ENCODE results near the gene IL18BP.

Gene IL18BP

GRCh38 chr11:71997594-71997993 is 1.1 kb upstream of the IL18BP start:
- no peak for DNase-seq

- no peak for DNase-seq
Measured at GRCh38 chr11:71998061-71998460, 648 bp upstream of the IL18BP start.

GRCh38 chr11:71999362-71999761 is 653 bp downstream of the IL18BP start:
- DNase-seq, result peak; percentile 65

- no peak for DNase-seq
Measured at GRCh38 chr11:71999798-72000197, 1.1 kb downstream of the IL18BP start.

GRCh38 chr11:72000202-72000867 is 1.6 kb downstream of the IL18BP start:
- DNase-seq, result no peak

- no peak for DNase-seq
Measured at GRCh38 chr11:72001285-72001684, 2.6 kb downstream of the IL18BP start.

- DNase-seq, result no peak
Measured at GRCh38 chr11:72001834-72002591, 3.3 kb downstream of the IL18BP start.

- DNase-seq, result no peak
Measured at GRCh38 chr11:72002841-72003775, 4.4 kb downstream of the IL18BP start.

GRCh38 chr11:72003776-72004171 is 5.1 kb downstream of the IL18BP start:
- no peak for DNase-seq

GRCh38 chr11:72004515-72005346 is 6.0 kb downstream of the IL18BP start:
- no peak for DNase-seq

GRCh38 chr11:72005347-72006260 is 6.9 kb downstream of the IL18BP start:
- DNase-seq, result no peak

GRCh38 chr11:72006309-72007088 is 7.8 kb downstream of the IL18BP start:
- no peak for DNase-seq

- DNase-seq, result no peak
Measured at GRCh38 chr11:72007089-72007476, 8.4 kb downstream of the IL18BP start.

- no peak for DNase-seq
Measured at GRCh38 chr11:72007587-72007986, 8.9 kb downstream of the IL18BP start.

- DNase-seq, result no peak
Measured at GRCh38 chr11:72008728-72009127, 10.0 kb downstream of the IL18BP start.

GRCh38 chr11:72009156-72009555 is 10.4 kb downstream of the IL18BP start:
- no peak for DNase-seq

- DNase-seq, result no peak
Measured at GRCh38 chr11:72010529-72011233, 12.0 kb downstream of the IL18BP start.

- no peak for DNase-seq
Measured at GRCh38 chr11:72012091-72012630, 13.5 kb downstream of the IL18BP start.

GRCh38 chr11:72012897-72013721 is 14.4 kb downstream of the IL18BP start:
- no peak for DNase-seq
